K562 (cell line): ENCODE measurements around the gene RNASE7. TPM values are rescaled to one million over a fixed set of nuclear protein-coding genes. Genes with fewer than 3 reads are reported as not detected.

Experiments
- ATAC-seq: fragments of 200-7000 bp; cut with Tn5 transposase; 3 replicates; pipeline ENCODE4 v1.9.1; 2020; ENCODE audit warnings: moderate library complexity
- BruUV-seq: library from RNA; stranded (reverse); fragments of 400-500 nt; replicated peaks from 2 replicates; lab custom pipeline; 2021; lab: Mats Ljungman, UMichigan
- CTCF ChIA-PET: fragments of 300-600 bp; formaldehyde crosslinking; extraction: SDS; loops from one replicate; lab custom pipeline; 2021; ENCODE audit warnings: low intra/inter-chr PET ratio; lab: Yijun Ruan, JAX
- POLR2A ChIA-PET: fragments of 300-600, 350-650 bp; sonication (Branson Sonifier 250); formaldehyde crosslinking; extraction: SDS; loops from one replicate; lab custom pipeline; 2021; ENCODE audit warnings: antibody characterized with exemption, inconsistent platforms; lab: Yijun Ruan, JAX
- DNase-seq, 4 experiments: peaks; one replicate each; pipeline versions ENCODE4 v3.0.0 to v3.0.0-alpha.2; 2011 to 2018; ENCODE audit warnings: low spot score in 3 of 4, mixed read lengths in 3 of 4; ENCODE audit errors: extremely low read depth in 1 of 4
- FAIRE-seq: peaks from 2 replicates; lab custom pipeline; 2011; peaks lifted over from hg19 to GRCh38; lab: Jason Lieb, UNC
- H2AFZ ChIP-seq: 2 replicates; pipeline ENCODE4 v1.6.0; 2011; ENCODE audit warnings: low read depth, low read length, control low read depth, inconsistent platforms
- H3K27ac ChIP-seq: fragments of 200-600 bp; 3 replicates; pipeline ENCODE4 v1.8.0; 2011; ENCODE audit warnings: low read depth, mild to moderate bottlenecking, control low read depth, inconsistent platforms, low read length, moderate library complexity, mixed read lengths; ENCODE audit errors: extremely low read depth
- H3K27me3 ChIP-seq, 2 experiments: fragments of 300-600 bp in 1 of 2; 2 replicates in 1 of 2; 3 replicates in 1 of 2; pipeline versions ENCODE4 v1.6.0 to v1.8.0; 2011; ENCODE audit warnings: inconsistent platforms in 2 of 2, low read length in 2 of 2, mild to moderate bottlenecking in 1 of 2, mixed read lengths in 1 of 2, moderate library complexity in 1 of 2; ENCODE audit not compliant: control insufficient read depth in 2 of 2, insufficient read depth in 2 of 2
- H3K36me3 ChIP-seq: fragments of 300-600 bp; 3 replicates; pipeline ENCODE4 v1.8.0; 2011; ENCODE audit warnings: mild to moderate bottlenecking, low read length, inconsistent platforms; ENCODE audit not compliant: control insufficient read depth, insufficient read depth
- H3K4me1 ChIP-seq, 2 experiments: fragments of 200-600 bp in 1 of 2; replicated peaks in 1 of 2; 2 replicates in 1 of 2; 3 replicates in 1 of 2; pipeline versions ENCODE4 v1.5.1 to v1.8.0; 2011; ENCODE audit warnings: inconsistent platforms in 2 of 2, low read length in 2 of 2, mild to moderate bottlenecking in 1 of 2, mixed read lengths in 1 of 2, moderate library complexity in 1 of 2; ENCODE audit not compliant: control insufficient read depth in 2 of 2, insufficient read depth in 2 of 2
- H3K4me2 ChIP-seq: 2 replicates; pipeline ENCODE4 v1.6.1; 2011; ENCODE audit warnings: low read length, control low read depth, inconsistent platforms, mixed read lengths; ENCODE audit not compliant: insufficient read depth
- H3K4me3 ChIP-seq: fragments of 200-600 bp; sonication (generic), shearing (Covaris generic); 2 replicates; pipeline ENCODE4 v1.5.1; 2016; ENCODE audit warnings: control low read depth, inconsistent platforms
- H3K79me2 ChIP-seq: fragments of 200-600 bp; 3 replicates; pipeline ENCODE4 v1.8.0; 2011; ENCODE audit warnings: low read length, inconsistent platforms; ENCODE audit not compliant: control insufficient read depth, insufficient read depth
- H3K9ac ChIP-seq, 2 experiments: 2 replicates each; pipeline versions ENCODE4 v1.6.0 to v1.6.1; 2011; ENCODE audit warnings: low read depth in 2 of 2, low read length in 2 of 2, control low read depth in 1 of 2, inconsistent platforms in 1 of 2, mild to moderate bottlenecking in 1 of 2, mixed read lengths in 1 of 2; ENCODE audit not compliant: insufficient read depth in 1 of 2
- H3K9me1 ChIP-seq: one replicate; pipeline ENCODE4 v1.6.0; 2011; ENCODE audit warnings: inconsistent platforms, mild to moderate bottlenecking, low read length, moderate library complexity; ENCODE audit not compliant: control insufficient read depth, insufficient read depth
- H3K9me3 ChIP-seq: replicated peaks from 2 replicates; pipeline ENCODE4 v1.5.1; 2011; ENCODE audit warnings: low read depth, low read length, inconsistent platforms; ENCODE audit not compliant: control insufficient read depth, insufficient read depth
- H4K20me1 ChIP-seq: replicated peaks from 2 replicates; pipeline ENCODE4 v1.6.1; 2011; ENCODE audit warnings: low read length, inconsistent platforms, mixed read lengths; ENCODE audit not compliant: control insufficient read depth, insufficient read depth
- BCOR ChIP-seq: fragments of 450-650 bp; IDR thresholded peaks from 2 replicates; pipeline ENCODE4 v1.6.1; 2016
- DIDO1 ChIP-seq: fragments of 450-650 bp; IDR thresholded peaks from 2 replicates; pipeline ENCODE4 v1.6.1; 2016; ENCODE audit warnings: low read depth, missing biosample characterization, missing genetic modification characterization
- GTF3C2 ChIP-seq: IDR thresholded peaks from 3 replicates; pipeline ENCODE4 v1.6.1; 2011; ENCODE audit warnings: borderline replicate concordance, mild to moderate bottlenecking, moderate library complexity; ENCODE audit not compliant: insufficient read length; ENCODE audit errors: extremely low read depth
- HINFP ChIP-seq: fragments of 450-650 bp; conservative IDR thresholded peaks from 2 replicates; pipeline ENCODE4 v1.6.1; 2016; ENCODE audit warnings: missing genetic modification characterization, low read depth, mild to moderate bottlenecking, control low read depth, missing compliant biosample characterization
- RBM25 ChIP-seq: fragments of 200-400 bp; formaldehyde crosslinking; IDR thresholded peaks from 2 replicates; pipeline ENCODE4 v1.6.1; 2018; ENCODE audit warnings: low read length, low read depth, moderate library complexity; ENCODE audit not compliant: severe bottlenecking
- SMARCB1 ChIP-seq: IDR thresholded peaks from 2 replicates; pipeline ENCODE4 v1.6.1; 2011; ENCODE audit warnings: improper control_type of control experiment, low read depth; ENCODE audit not compliant: insufficient read length
- ZC3H8 ChIP-seq: fragments of 450-650 bp; IDR thresholded peaks from 2 replicates; pipeline ENCODE4 v1.6.1; 2017
- WGBS: fragments of 100-300 bp; shearing (Covaris generic); methylation state at CpG from one replicate; pipeline ENCODE4 v1.1.6; 2016; ENCODE audit warnings: low coverage, mixed read lengths; ENCODE audit not compliant: insufficient coverage; ENCODE audit errors: missing lambda C conversion rate; 5-methylcytosine and 5-hydroxymethylcytosine counted together
- in situ Hi-C: fragments of 300-500 bp; cut with MboI; formaldehyde crosslinking; loops from 4 replicates; pipeline ENCODE4 v1.15.0; 2018; ENCODE audit warnings: inconsistent platforms, mixed read lengths
- intact Hi-C: fragments of 100-400 bp; cut with micrococcal nuclease; formaldehyde crosslinking; loops from 2 replicates; pipeline ENCODE4 v1.14.2; 2022
- polyA plus RNA-seq, 8 experiments: library from polyadenylated mRNA; depleted of rRNA in 4 of 8; stranded (reverse) in 5 of 8; unstranded in 3 of 8; fragments of >200 nt; fragmentation: Nextera tagmentation in 2 of 8; fragmentation: Illumina TruSeq in 1 of 8; extraction: Ambion mirVana in 2 of 8; extraction: Trizol in 1 of 8; gene quantifications; 2 replicates each; pipeline versions ENCODE4 v1.2.1 to v1.2.3, GENCODE V29; 2011 to 2014; ENCODE audit warnings: inconsistent platforms in 1 of 8, missing spikeins in 1 of 8
- total RNA-seq, 7 experiments: library from RNA; depleted of rRNA in 6 of 7; stranded (reverse); fragments of >200 nt in 6 of 7; fragmentation: Illumina TruSeq in 2 of 7; extraction: Trizol in 2 of 7; gene quantifications; 2 replicates each; pipeline versions ENCODE4 v1.2.1 to v1.2.3, GENCODE V29; 2011 to 2021; ENCODE audit warnings: low replicate concordance in 1 of 7
- TF ChIP-seq, protein P1 (sequence below), 2 experiments: fragments of 450-650 bp; IDR thresholded peaks; 2 replicates each; pipeline ENCODE4 v1.6.1; 2018; ENCODE audit warnings: mild to moderate bottlenecking in 2 of 2, low read depth in 1 of 2; ENCODE audit not compliant: partially characterized antibody in 2 of 2
- TF ChIP-seq, protein P2 (sequence below): fragments of 250-450 bp; sonication (Bioruptor Pico); IDR thresholded peaks from 2 replicates; pipeline ENCODE4 v1.4.0; 2020; ENCODE audit warnings: mild to moderate bottlenecking, moderate library complexity, borderline replicate concordance

Gene RNASE7
- total and polyA plus RNA-seq, 9 of the 15 experiments (the other 6 are each of a cell fraction or from before 2014, with no cell fraction given), result not detected

DNA sequence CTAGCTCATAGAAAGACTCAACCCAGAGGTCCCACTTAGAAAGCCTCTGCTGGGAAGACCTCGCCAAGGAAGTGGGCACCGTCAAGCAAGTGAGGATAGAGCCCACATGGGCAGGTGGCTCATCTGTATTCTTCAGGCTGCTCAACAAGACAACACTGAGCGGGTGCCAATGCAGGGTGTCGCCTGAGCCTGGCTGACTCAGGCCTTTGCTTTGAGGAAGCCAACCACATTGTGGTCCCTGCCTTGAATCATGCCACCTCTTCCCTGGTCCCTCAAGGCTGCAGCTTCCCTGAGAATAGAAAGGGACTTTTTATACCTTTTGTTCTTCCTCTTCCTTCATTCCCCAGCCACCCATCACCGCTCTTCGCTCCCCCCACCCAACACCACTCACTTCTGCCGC is 5.4 kb upstream of the RNASE7 start (continued):
- TF ChIP-seq ZC3H8 (no peak), DIDO1 (no peak), BCOR (no peak)
- TF ChIP-seq, protein P1, sequence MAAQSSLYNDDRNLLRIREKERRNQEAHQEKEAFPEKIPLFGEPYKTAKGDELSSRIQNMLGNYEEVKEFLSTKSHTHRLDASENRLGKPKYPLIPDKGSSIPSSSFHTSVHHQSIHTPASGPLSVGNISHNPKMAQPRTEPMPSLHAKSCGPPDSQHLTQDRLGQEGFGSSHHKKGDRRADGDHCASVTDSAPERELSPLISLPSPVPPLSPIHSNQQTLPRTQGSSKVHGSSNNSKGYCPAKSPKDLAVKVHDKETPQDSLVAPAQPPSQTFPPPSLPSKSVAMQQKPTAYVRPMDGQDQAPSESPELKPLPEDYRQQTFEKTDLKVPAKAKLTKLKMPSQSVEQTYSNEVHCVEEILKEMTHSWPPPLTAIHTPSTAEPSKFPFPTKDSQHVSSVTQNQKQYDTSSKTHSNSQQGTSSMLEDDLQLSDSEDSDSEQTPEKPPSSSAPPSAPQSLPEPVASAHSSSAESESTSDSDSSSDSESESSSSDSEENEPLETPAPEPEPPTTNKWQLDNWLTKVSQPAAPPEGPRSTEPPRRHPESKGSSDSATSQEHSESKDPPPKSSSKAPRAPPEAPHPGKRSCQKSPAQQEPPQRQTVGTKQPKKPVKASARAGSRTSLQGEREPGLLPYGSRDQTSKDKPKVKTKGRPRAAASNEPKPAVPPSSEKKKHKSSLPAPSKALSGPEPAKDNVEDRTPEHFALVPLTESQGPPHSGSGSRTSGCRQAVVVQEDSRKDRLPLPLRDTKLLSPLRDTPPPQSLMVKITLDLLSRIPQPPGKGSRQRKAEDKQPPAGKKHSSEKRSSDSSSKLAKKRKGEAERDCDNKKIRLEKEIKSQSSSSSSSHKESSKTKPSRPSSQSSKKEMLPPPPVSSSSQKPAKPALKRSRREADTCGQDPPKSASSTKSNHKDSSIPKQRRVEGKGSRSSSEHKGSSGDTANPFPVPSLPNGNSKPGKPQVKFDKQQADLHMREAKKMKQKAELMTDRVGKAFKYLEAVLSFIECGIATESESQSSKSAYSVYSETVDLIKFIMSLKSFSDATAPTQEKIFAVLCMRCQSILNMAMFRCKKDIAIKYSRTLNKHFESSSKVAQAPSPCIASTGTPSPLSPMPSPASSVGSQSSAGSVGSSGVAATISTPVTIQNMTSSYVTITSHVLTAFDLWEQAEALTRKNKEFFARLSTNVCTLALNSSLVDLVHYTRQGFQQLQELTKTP (IDR thresholded peaks at IDR 0.05; ENCODE audit: low read depth in 1 of 2, partially characterized antibody in 2 of 2), result no peak

DNA sequence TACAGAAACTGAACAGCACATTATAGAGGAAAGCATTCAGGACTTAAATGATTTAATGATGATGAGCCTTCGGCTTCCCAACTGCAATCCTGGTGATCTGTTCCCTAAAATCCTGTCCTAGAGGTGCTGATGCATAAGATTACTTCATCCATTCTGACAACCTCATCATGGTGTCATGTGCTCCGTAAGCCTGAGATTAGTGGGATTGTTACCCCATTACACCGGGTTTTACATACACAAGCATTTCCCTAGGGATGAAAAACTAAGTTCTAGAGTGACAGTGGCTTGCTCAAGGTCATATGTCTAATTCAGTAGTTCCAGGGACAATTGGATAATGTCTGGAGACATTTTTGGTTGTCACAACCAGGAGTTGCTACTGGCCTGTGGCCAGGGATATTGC is 5.0 kb upstream of the RNASE7 start:
- no peaks in the 10 kb centered on the region for H4K20me1 ChIP-seq
- no peaks in the 10 kb centered on the region for H3K79me2 ChIP-seq
- no peak overlapping the region for H3K27ac ChIP-seq
- no peak for DNase-seq
- H3K27me3 ChIP-seq, result no peaks in the 10 kb centered on the region
- no peak overlapping the region for H3K4me3 ChIP-seq
- in situ Hi-C loops (no loop called here), intact Hi-C loops (loop anchor here (5.0 kb wide), 1 partner anchor 340 kb away; no protein-coding TSS in a partner anchor)
- no peaks in the 10 kb centered on the region for H3K36me3 ChIP-seq
- no peak overlapping the region for H2AFZ ChIP-seq
- no peak overlapping the region for H3K4me2 ChIP-seq
- no peak for FAIRE-seq
- no peaks in the 10 kb centered on the region for H3K9me3 ChIP-seq
- no TSS peak for BruUV-seq
- H3K9ac ChIP-seq, result no peak overlapping the region
- H3K9me1 ChIP-seq, result no peaks in the 10 kb centered on the region
- ChIA-PET CTCF (no interaction called here), POLR2A (interaction anchor here (0.7 kb wide), 1 partner anchor 10 kb away, joined by 3 read pairs; no protein-coding TSS in a partner anchor)
- peaks cover 0 to 10% of the 10 kb centered on the region in 2 experiments; a peak in 3 of 5 replicates for H3K4me1 ChIP-seq
- no peak for ATAC-seq
- WGBS, result 47% methylated on average over 3 of the region's 3 CpGs
- TF ChIP-seq RBM25, result no peak
- no peak for TF ChIP-seq GTF3C2
- TF ChIP-seq SMARCB1, result no peak
- TF ChIP-seq HINFP (tag), result no peak
- TF ChIP-seq, protein P2, sequence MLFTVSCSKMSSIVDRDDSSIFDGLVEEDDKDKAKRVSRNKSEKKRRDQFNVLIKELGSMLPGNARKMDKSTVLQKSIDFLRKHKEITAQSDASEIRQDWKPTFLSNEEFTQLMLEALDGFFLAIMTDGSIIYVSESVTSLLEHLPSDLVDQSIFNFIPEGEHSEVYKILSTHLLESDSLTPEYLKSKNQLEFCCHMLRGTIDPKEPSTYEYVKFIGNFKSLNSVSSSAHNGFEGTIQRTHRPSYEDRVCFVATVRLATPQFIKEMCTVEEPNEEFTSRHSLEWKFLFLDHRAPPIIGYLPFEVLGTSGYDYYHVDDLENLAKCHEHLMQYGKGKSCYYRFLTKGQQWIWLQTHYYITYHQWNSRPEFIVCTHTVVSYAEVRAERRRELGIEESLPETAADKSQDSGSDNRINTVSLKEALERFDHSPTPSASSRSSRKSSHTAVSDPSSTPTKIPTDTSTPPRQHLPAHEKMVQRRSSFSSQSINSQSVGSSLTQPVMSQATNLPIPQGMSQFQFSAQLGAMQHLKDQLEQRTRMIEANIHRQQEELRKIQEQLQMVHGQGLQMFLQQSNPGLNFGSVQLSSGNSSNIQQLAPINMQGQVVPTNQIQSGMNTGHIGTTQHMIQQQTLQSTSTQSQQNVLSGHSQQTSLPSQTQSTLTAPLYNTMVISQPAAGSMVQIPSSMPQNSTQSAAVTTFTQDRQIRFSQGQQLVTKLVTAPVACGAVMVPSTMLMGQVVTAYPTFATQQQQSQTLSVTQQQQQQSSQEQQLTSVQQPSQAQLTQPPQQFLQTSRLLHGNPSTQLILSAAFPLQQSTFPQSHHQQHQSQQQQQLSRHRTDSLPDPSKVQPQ, result no peak
